Measurements from ENCODE around the gene CACNG3. TPM values are rescaled to one million over a fixed set of nuclear protein-coding genes. Genes with fewer than 3 reads are reported as not detected.

Gene CACNG3
- total RNA-seq, 1 donor from 2014 or later = not detected

GRCh38 chr16:24367186-24367710, 111.1 kb downstream of the CACNG3 start:
- Mint-ChIP-seq H3K9me3 (no peaks in the 10 kb centered on the region), H3K27me3 (peaks cover 7% of the 10 kb centered on the region), H3K4me1 (ENCODE audit: unreplicated experiment) (no peaks in the 10 kb centered on the region), H3K4me3 (no peak overlapping the region), H3K36me3 (no peaks in the 10 kb centered on the region), H3K27ac (no peak overlapping the region)
- no peak for TF ChIP-seq CTCF (conservative IDR thresholded peaks at IDR 0.05)
- DNase-seq (ENCODE audit: extremely low spot score, unreplicated experiment) = no peak

DNA sequence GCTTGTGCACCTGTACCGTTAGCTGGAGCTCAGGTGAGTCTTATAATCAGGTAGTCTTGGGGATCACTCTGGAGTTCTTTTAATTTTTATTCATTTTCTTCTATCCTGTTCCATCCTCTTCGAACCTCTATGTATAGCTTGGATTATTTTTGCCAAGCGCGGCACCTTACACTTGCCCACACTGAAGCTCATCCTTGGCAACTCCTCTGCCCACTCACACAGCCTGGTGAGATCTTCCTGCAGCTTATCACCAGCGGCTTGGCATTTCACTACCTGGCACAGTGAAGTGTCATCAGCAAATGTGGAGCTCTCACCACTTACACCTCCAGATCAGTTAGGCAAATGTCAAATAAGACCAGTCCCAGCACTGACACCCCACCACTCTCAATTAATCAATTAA, 116.7 kb downstream of the CACNG3 start:
- no peak overlapping the region for H3K4me3 Mint-ChIP-seq
- no peaks in the 10 kb centered on the region for H3K36me3 Mint-ChIP-seq
- H3K27ac Mint-ChIP-seq = no peak overlapping the region
- H3K27me3 Mint-ChIP-seq = no peaks in the 10 kb centered on the region
- H3K9me3 Mint-ChIP-seq = peaks cover 4% of the 10 kb centered on the region
- no peak for TF ChIP-seq CTCF (conservative IDR thresholded peaks at IDR 0.05)
- H3K4me1 Mint-ChIP-seq (ENCODE audit: unreplicated experiment) = no peaks in the 10 kb centered on the region
- no peak for DNase-seq (ENCODE audit: extremely low spot score, unreplicated experiment)

GRCh38 chr16:24378999-24379398, 122.9 kb downstream of the CACNG3 start:
- H3K9me3 Mint-ChIP-seq = peaks cover 19% of the 10 kb centered on the region
- H3K4me3 Mint-ChIP-seq = no peak overlapping the region
- peaks cover 10% of the 10 kb centered on the region for H3K4me1 Mint-ChIP-seq (ENCODE audit: unreplicated experiment)
- no peaks in the 10 kb centered on the region for H3K27me3 Mint-ChIP-seq
- no peak overlapping the region for H3K27ac Mint-ChIP-seq
- TF ChIP-seq CTCF (conservative IDR thresholded peaks at IDR 0.05) = no peak
- DNase-seq (ENCODE audit: extremely low spot score, unreplicated experiment) = no peak
- H3K36me3 Mint-ChIP-seq = peaks cover 3% of the 10 kb centered on the region

GRCh38 chr16:24381470-24382118, 125.5 kb downstream of the CACNG3 start:
- DNase-seq (ENCODE audit: extremely low spot score, unreplicated experiment) = no peak
- Mint-ChIP-seq H3K4me1 (ENCODE audit: unreplicated experiment) (peaks cover 10% of the 10 kb centered on the region), H3K27ac (no peak overlapping the region), H3K4me3 (no peak overlapping the region), H3K9me3 (peaks cover 19% of the 10 kb centered on the region), H3K36me3 (peaks cover 3% of the 10 kb centered on the region), H3K27me3 (no peaks in the 10 kb centered on the region)
- no peak for TF ChIP-seq CTCF (conservative IDR thresholded peaks at IDR 0.05)

DNA sequence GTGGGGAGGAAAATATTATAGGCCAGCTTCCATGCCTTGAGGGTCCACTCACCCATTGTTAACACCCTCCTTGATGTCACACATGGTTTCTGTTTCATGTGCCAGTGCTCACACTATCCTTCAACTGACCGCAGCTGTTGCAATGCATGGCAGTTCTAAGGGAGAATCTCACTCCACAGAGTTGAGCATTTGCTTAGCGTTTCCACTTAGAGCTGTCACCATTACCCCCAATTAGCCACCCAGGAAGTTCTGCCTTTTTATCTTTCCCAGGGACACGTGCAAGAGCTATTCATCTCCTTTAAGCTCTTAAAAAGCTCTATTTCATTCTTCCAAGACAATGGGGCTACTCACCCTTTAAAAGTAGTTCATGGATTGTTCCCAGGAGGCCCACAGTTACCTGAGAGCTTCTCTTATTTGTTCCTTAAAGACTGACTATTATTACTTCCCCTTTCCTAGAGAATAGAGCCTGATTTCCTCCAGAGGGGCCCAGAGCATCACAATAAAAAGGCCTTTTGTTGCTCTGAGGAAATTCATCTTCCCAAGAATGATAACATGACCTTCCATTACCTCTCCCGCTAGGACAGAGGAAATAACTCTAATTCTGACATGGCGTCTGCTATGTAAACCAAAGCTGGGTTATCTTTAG, 126.8 kb downstream of the CACNG3 start:
- H3K36me3 Mint-ChIP-seq = peaks cover 3% of the 10 kb centered on the region
- no peak overlapping the region for H3K27ac Mint-ChIP-seq
- H3K9me3 Mint-ChIP-seq = peaks cover 15% of the 10 kb centered on the region
- no peak overlapping the region for H3K4me3 Mint-ChIP-seq
- TF ChIP-seq CTCF (conservative IDR thresholded peaks at IDR 0.05) = no peak
- peaks cover 10% of the 10 kb centered on the region for H3K4me1 Mint-ChIP-seq (ENCODE audit: unreplicated experiment)
- no peaks in the 10 kb centered on the region for H3K27me3 Mint-ChIP-seq
- no peak for DNase-seq (ENCODE audit: extremely low spot score, unreplicated experiment)
